Ammon's horn (tissue), 1 donor: ENCODE results near the gene FBN1.

Experiments used
- DNase-seq: peaks from one replicate; pipeline ENCODE4 v3.0.0-alpha.2; 2016; ENCODE audit warnings: low spot score

FBN1 gene

GRCh38 chr15:48622237-48622636, 23.3 kb downstream of the FBN1 start:
- no peak for DNase-seq

GRCh38 chr15:48619446-48619845, 26.1 kb downstream of the FBN1 start:
- no peak for DNase-seq

GRCh38 chr15:48617619-48618018, 27.9 kb downstream of the FBN1 start:
- no peak for DNase-seq

- DNase-seq = no peak
Measured at GRCh38 chr15:48616216-48616615, 29.3 kb downstream of the FBN1 start.

- no peak for DNase-seq
Measured at GRCh38 chr15:48614051-48614450, 31.5 kb downstream of the FBN1 start.

GRCh38 chr15:48609486-48609885, 36.0 kb downstream of the FBN1 start:
- DNase-seq = no peak

GRCh38 chr15:48607846-48608245, 37.7 kb downstream of the FBN1 start:
- no peak for DNase-seq

- no peak for DNase-seq
Measured at GRCh38 chr15:48604567-48604966, 40.9 kb downstream of the FBN1 start.

GRCh38 chr15:48603922-48604321, 41.6 kb downstream of the FBN1 start:
- no peak for DNase-seq

- DNase-seq = no peak
Measured at GRCh38 chr15:48603123-48603500, 42.4 kb downstream of the FBN1 start.

GRCh38 chr15:48602358-48603122, 43.0 kb downstream of the FBN1 start:
- DNase-seq = no peak

GRCh38 chr15:48601095-48601494, 44.4 kb downstream of the FBN1 start:
- DNase-seq = no peak

- no peak for DNase-seq
Measured at GRCh38 chr15:48596841-48597240, 48.7 kb downstream of the FBN1 start.

- no peak for DNase-seq
Measured at GRCh38 chr15:48596415-48596814, 49.1 kb downstream of the FBN1 start.

GRCh38 chr15:48595981-48596380, 49.5 kb downstream of the FBN1 start:
- DNase-seq = no peak

GRCh38 chr15:48592933-48593332, 52.6 kb downstream of the FBN1 start:
- no peak for DNase-seq

- no peak for DNase-seq
Measured at GRCh38 chr15:48592221-48592731, 53.2 kb downstream of the FBN1 start.

GRCh38 chr15:48590723-48591122, 54.8 kb downstream of the FBN1 start:
- no peak for DNase-seq

- DNase-seq = no peak
Measured at GRCh38 chr15:48584812-48585563, 60.5 kb downstream of the FBN1 start.

GRCh38 chr15:48584090-48584811, 61.3 kb downstream of the FBN1 start:
- DNase-seq = no peak

- DNase-seq = no peak
Measured at GRCh38 chr15:48582452-48583247, 62.9 kb downstream of the FBN1 start.

- DNase-seq = peak; percentile 22
Measured at GRCh38 chr15:48581219-48581618, 64.3 kb downstream of the FBN1 start.
